ENCODE measurements around the gene KLB.
"Not testable (repeated sequence)": the region's sequence is repeated elsewhere in the genome, so short reads cannot be mapped to it uniquely, and the experiment has no call there.

KLB gene

GRCh38 chr4:39427520-39428114, 20.9 kb downstream of the KLB start:
- no peak for DNase-seq

GRCh38 chr4:39429476-39430334, 23.0 kb downstream of the KLB start:
- no peak for DNase-seq

- no peak for DNase-seq
Measured at GRCh38 chr4:39433878-39434492, 27.3 kb downstream of the KLB start.

- no peak for DNase-seq
Measured at GRCh38 chr4:39435659-39436563, 29.2 kb downstream of the KLB start.

GRCh38 chr4:39441593-39441992, 34.9 kb downstream of the KLB start:
- DNase-seq = no peak

DNA sequence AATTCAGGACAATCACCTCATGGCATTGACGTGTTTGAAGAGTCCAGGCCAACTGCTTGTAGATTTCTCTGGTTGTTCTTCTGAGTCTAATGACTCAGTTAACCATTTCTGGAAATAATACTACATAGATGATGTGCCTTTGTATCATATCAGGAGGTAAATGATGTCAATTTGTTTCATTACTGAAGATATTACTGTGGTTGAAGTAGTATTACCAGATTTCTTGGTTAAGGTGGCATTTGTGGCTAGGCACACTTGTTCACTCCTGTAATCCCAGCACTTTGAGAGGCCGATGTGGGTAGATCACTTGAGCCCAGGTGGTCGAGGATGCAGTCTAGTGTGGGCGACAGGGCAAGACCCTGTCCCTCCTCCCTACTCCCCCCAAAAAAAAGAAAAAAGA, 36.3 kb downstream of the KLB start:
- no peak for DNase-seq

GRCh38 chr4:39446483-39446841, 39.7 kb downstream of the KLB start:
- no peak for DNase-seq

GRCh38 chr4:39446842-39447573, 40.3 kb downstream of the KLB start:
- DNase-seq = peak; percentile 30

DNA sequence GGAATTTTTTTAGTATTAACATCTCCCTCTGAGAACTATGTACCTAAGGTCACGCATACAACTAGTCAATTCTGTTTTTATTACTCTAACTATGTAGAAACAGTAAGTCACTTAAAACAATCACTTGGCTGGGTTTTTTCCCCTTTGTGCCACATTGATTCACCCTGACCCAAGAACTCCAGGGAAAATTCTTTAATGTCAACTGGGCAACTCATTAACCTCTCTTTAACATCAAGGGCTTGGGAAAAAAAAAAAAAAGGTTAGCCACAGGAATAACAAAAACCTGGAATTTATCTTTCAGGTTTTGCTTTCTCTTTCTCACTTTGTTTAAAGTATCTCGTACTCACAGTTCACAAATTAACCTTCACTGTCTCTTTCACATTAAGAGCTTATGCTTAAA, 43.9 kb downstream of the KLB start:
- no peak for DNase-seq

DNA sequence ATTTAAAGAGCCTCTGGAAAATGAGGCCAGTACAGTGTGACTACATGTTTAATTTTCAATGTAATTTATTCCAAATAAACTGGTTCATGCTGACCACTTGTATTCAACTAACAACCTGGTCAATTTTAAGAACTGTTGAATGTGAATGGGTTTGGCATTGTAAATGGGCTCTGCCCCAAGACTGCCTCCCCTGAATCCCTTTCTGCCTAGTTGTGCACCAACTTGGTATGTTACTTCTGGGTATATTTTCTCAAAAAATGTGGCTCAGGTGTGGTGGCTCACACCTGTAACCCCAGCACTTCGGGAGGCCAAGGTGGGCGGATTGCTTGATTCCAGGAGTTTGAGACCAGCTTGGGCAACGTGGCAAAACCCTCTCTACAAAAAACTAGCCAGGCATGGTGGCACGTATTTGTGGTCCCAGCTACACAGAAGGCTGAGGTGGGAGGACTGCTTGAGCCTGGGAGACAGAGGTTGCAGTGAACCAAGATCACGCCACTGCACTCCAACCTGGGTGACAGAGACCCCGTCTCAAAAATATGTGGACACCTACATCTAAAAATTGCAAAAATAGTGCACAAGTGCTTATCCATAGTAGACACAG, 44.8 kb downstream of the KLB start:
- DNase-seq = no peak

DNA sequence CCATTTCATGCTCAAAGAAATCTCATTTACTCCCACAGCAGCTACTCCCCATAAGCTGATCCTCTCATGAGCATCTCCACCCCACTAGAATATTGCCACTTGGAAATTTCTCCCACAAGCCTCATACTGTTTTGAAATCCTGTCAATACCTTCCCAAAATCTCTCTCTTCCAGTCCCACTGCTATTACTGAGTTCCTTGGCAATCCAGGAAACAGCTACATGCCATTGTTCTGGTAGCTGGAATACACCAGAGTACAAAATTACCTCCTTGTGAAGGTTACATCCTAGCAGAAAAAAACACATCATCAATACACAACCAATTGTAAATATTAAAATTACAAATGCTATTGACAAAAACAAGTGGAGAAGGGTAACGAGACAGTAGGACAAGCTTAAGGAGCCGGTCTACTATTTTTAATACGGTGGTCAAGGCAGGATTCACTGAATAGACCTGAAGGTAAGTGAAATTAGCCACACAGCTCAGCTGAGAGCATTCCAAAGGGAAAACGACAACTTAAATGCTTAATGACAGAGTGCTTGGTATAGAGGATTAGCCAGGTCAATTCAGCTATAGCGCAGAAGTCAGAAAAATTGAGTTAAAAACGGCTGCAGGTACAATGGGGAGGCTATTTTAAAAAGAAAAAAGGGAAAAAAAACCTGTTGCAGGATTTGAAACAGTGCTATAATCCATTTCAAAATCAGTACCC, 45.6 kb downstream of the KLB start:
- DNase-seq = no peak

DNA sequence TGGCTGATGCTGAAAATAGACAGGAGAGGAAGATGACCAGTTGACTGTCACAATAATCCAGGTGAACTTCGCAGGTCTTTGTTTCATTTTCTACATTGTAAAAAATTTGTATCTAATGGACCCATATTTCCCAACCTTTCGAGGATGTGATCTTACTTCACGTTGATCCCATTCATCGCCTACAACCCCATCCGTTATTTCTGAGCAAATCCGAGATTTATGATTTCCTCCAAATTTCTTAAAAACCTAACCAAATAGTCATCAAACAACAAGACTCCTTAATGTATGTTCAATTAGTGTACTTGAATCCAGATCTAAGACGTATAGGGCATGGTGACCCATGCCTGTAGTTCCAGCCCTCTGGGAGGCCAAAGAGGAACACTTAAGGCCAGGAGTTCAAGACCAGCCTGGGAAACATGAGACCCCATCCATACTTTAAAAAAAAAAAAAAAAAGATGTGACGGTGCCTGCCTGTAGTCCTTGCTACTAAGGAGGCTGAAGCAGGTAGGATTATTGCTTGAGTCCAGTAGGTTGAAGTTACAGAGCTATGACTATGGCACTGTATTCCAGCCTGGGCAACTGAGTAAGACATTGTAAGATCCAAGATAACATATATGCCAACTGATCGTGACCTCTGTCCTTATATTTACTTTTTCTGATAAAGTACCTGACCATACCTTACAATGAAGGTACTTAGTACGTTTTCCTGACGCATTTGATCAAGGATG, 46.3 kb downstream of the KLB start:
- DNase-seq = no peak

- DNase-seq = no peak
Measured at GRCh38 chr4:39453738-39454137, 47.0 kb downstream of the KLB start.

- DNase-seq = no peak
Measured at GRCh38 chr4:39455486-39455885, 48.8 kb downstream of the KLB start.

DNA sequence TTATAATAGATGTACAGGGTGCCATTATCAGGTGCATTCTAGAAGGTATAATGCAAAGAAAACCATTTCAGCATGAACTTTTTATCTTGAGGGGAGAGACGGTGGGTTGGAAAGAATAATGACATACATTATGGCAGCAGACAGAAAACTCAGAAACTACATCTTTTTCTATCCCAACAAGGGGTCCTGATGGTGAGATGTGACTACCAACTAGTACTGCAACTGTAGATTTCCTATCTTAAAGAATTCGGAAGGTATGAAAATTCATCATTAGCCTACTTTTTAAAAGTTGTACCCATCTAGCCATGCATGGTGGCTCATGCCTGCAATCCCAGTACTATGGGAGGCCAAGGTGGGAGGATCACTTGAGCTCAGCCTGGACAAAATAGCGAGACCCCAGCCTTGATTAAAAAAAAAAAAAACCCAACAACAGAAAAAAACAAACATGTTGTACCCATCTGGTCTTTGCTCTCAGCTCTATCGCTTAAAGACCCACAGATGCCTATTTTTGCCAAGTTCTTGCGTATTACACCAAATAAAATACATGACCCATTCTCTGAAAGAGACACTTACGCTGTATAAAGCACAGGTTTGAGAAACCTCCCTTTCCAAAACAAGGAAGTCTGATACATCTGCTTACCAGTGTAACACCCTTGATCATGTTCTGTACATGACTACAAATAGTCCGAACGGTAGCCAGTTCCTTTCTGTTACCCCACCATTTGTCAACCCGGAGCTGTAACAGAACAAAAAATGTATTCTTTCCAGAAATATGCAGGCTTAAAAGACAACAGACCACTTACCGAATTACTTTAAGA, 50.4 kb downstream of the KLB start:
- DNase-seq = no peak

DNA sequence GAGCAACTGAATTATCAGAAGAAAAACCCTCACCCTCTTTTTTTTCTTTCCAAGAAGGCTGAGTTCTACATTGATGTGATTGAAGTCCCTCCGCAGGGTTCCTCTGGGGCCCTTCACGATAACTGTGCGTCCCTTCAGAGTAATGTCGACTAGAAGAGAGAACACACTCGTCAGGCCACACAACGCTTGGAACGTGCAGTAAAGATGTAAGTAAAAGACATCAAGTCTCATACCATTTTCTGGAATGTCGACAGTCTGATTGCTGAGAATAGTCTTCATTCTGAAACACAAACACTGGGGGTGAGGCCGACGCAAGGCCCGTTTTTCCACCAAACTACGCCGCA, 51.4 kb downstream of the KLB start:
- DNase-seq = not testable (repeated sequence)

DNA sequence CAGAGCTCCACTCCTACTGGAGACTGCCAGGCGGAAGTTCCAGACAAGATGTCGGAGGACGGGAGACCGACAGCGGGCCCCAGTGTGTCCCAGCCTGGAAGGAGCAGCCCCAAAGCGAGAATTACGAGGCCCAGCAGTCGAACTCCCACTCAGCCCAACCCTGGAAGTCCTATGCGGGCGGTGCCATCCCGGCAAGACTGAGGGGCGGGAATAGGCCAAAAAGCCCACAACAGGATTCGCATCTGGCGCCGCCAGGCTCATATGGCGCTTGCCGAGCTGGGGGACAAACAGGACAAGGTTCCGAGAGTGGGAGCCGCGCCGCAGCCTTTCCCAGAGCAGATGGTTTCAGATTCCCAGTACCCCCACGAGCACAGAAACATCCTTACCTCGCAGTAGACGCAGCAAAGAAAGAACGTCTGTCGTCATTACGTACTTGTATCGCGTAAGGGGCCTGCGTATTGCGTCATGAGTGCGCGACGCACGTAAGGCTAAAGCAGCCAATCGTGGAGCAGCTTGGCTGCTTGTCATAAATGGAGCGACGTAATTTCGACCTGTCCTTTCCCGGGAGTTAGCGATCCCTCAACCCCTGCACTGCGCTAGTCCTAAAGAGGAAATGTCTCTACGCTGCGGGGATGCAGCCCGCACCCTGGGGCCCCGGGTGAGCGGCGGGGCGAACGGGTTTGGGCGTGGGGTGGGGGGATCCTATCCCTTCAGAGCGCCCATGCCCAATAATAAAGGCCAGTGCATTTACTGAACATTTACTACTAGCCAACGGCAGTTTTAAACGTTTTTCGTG, 52.0 kb downstream of the KLB start, which contains the start of the genes LIAS and RPL9:
LIAS (plus strand) TSS at position 552 of the 796 bp plus-strand sequence; CDS start at position 614, 62 bp downstream.
RPL9 (minus strand) TSS at position 418 of the 796 bp plus-strand sequence. CDS start 483 bp downstream, outside the sequence.
- DNase-seq = peak; percentile 64

DNA sequence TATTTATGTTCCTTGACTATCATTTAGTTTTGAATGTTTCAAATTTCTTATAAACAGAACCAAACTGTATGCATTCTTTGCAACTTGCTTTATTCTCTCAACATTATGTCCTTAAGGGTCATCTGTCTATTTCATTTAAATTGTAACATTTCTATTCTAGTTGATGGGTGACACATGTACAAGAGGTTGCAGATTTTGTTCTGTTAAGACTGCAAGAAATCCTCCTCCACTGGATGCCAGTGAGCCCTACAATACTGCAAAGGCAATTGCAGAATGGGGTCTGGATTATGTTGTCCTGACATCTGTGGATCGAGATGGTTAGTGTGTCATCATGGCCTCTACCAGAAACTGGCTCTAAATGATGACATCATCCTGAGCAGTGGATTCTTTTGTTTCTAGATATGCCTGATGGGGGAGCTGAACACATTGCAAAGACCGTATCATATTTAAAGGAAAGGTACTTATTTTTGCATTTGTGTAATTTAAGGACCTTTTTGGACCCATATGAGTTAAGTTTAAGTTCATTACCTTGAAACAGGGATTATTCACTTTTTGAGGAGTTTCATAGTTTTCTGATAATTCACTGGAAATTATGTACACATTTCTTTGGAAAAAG, 58.3 kb downstream of the KLB start:
- DNase-seq = no peak
